Natural killer cell (primary cell): ENCODE results near the gene INAVA. TPM values are rescaled to one million over a fixed set of nuclear protein-coding genes. Genes with fewer than 3 reads are reported as not detected.
"Not testable (repeated sequence)": the region's sequence is repeated elsewhere in the genome, so short reads cannot be mapped to it uniquely, and the experiment has no call there.

ENCODE experiments used
- ATAC-seq, 3 donors: fragments of 150-1000 bp in 2 of 3; fragments of 200-7000 bp in 1 of 3; cut with Tn5 transposase; 1 replicate in 1 of 3; 2 replicates in 2 of 3; pipeline ENCODE4 v1.10.0; 2021; ENCODE audit warnings: mild to moderate bottlenecking in 2 of 3, moderate library complexity in 2 of 3
- DNase-seq, 2 donors: peaks; one replicate each; pipeline versions ENCODE4 v3.0.0 to v3.0.0-alpha.2; 2013 to 2021; ENCODE audit warnings: mixed read lengths in 1 of 2
- H3K27ac ChIP-seq: one replicate; pipeline ENCODE4 v1.5.1; 2013; ENCODE audit warnings: mild to moderate bottlenecking, low read length
- H3K27me3 ChIP-seq: one replicate; pipeline ENCODE4 v1.6.1; 2013; ENCODE audit warnings: low read length; ENCODE audit not compliant: control insufficient read depth, insufficient read depth
- H3K36me3 ChIP-seq: one replicate; pipeline ENCODE4 v1.6.1; 2013; ENCODE audit warnings: low read length; ENCODE audit not compliant: control insufficient read depth, insufficient read depth
- H3K4me1 ChIP-seq: one replicate; pipeline ENCODE4 v1.6.1; 2013; ENCODE audit warnings: low read length; ENCODE audit not compliant: control insufficient read depth, insufficient read depth
- H3K4me3 ChIP-seq: one replicate; pipeline ENCODE4 v1.5.1; 2013; ENCODE audit warnings: low read length
- H3K9me3 ChIP-seq: one replicate; pipeline ENCODE4 v1.6.1; 2013; ENCODE audit warnings: low read length; ENCODE audit not compliant: control insufficient read depth, insufficient read depth
- H3K27ac Mint-ChIP-seq, 2 donors: one replicate each; pipeline ENCODE4 v1.8.0; 2022; ENCODE audit warnings: mild to moderate bottlenecking in 2 of 2, mixed read lengths in 2 of 2, moderate library complexity in 1 of 2
- H3K27me3 Mint-ChIP-seq, 2 donors: one replicate each; pipeline ENCODE4 v1.8.0; 2022; ENCODE audit warnings: low read depth in 2 of 2, mixed read lengths in 2 of 2
- H3K36me3 Mint-ChIP-seq: one replicate; pipeline ENCODE4 v1.8.0; 2022; ENCODE audit warnings: mixed read lengths
- H3K4me1 Mint-ChIP-seq, 2 donors: one replicate each; pipeline ENCODE4 v1.8.0; 2022; ENCODE audit warnings: mixed read lengths in 2 of 2
- H3K4me3 Mint-ChIP-seq: one replicate; pipeline ENCODE4 v1.8.0; 2022; ENCODE audit warnings: mild to moderate bottlenecking, moderate library complexity, mixed read lengths
- H3K9me3 Mint-ChIP-seq, 2 donors: one replicate each; pipeline ENCODE4 v1.8.0; 2022; ENCODE audit warnings: mixed read lengths in 2 of 2
- whole genome bisulfite sequencing: methylation state at CpG from one replicate; pipeline ENCODE4 v1.1.7; 2013; ENCODE audit warnings: missing lambda C conversion rate; ENCODE audit not compliant: insufficient coverage; 5-methylcytosine and 5-hydroxymethylcytosine counted together
- intact Hi-C: fragments of 100-400 bp; cut with micrococcal nuclease; formaldehyde crosslinking; loops from one replicate; pipeline ENCODE4 v1.14.2; 2022
- total RNA-seq, 4 donors: library from RNA; stranded (reverse); fragments of 120-200 nt in 1 of 4; gene quantifications; one replicate each; pipeline versions ENCODE4 v1.2.3 to v1.2.4, GENCODE V29; 2013 to 2022
- TF ChIP-seq, protein P1 (sequence below): fragments of 200-600 bp; IDR thresholded peaks from one replicate; pipeline ENCODE4 v1.8.0; 2022; ENCODE audit warnings: antibody characterized with exemption

INAVA gene
- total RNA-seq, 3 donors from 2014 or later (not counting 1 experiment from before 2014, with no cell fraction given): 0.13 to 0.18 TPM; not detected in 1

DNA sequence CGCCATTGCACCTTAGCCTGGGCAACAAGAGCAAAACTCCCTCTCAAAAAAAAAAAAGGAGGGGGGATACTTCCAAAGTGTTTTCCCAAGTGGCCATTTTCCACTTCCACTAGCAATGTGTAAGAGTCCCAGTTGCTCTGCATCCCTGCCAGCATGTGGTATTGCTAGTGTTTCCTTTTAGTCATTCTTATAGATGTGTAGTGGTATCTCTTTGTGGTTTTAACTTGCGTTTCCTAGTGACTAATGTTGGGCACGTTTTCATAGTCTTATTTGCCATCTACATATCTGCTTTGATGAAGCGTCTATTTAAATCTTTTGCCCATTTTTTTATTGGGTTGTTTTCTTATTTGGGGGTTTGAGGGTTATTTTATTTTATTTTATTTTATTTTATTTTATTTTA, 31.1 kb downstream of the INAVA start:
- 33% methylated on average over 3 of the region's 4 CpGs for WGBS

DNA sequence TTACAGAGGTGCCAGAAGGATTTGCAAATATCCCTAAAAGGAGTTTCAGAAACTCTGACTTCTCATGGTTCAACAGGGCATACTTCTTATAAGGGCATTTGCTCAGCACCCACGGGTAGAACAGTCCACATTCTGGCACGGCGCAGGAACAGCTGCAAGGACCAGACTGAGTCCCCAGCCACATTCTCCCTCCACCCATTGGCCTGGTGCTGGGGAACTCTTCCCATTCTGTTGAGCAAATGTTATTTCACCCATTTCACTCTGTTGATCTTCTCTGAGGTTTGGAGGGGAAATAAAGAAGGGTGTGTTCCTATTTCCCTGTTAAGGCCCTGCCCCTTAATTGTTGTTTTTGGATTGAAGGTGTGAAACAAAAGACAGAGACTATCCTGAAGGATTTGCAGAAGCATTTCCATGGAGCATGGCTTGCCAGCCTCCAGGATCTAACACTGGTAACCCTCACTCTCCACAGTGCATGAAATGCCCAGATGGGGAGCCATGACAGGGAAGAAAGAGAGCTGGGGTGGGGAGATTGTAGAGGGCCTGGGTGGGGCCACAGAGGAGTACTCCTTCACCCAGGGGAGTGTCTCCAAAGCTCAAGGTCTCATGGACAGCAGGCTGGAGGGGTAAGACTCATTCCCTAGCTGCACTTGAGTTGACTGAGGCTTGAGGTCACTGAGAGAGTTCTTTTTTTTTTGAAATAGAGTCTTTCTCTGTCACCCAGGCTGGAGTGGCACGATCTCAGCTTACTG, 35.0 kb downstream of the INAVA start:
- Mint-ChIP-seq H3K27ac (no peak overlapping the region), H3K9me3 (no peaks in the 10 kb centered on the region), H3K27me3 (peaks cover 0 to 2% of the 10 kb centered on the region in 2 donors), H3K36me3 (no peaks in the 10 kb centered on the region), H3K4me3 (no peak overlapping the region), H3K4me1 (peaks cover 7 to 11% of the 10 kb centered on the region in 2 donors)
- H3K36me3 ChIP-seq: no peaks in the 10 kb centered on the region
- no peaks in the 10 kb centered on the region for H3K9me3 ChIP-seq
- H3K27ac ChIP-seq: no peak overlapping the region
- no peak overlapping the region for H3K4me3 ChIP-seq
- no peak for DNase-seq
- TF ChIP-seq, protein P1, sequence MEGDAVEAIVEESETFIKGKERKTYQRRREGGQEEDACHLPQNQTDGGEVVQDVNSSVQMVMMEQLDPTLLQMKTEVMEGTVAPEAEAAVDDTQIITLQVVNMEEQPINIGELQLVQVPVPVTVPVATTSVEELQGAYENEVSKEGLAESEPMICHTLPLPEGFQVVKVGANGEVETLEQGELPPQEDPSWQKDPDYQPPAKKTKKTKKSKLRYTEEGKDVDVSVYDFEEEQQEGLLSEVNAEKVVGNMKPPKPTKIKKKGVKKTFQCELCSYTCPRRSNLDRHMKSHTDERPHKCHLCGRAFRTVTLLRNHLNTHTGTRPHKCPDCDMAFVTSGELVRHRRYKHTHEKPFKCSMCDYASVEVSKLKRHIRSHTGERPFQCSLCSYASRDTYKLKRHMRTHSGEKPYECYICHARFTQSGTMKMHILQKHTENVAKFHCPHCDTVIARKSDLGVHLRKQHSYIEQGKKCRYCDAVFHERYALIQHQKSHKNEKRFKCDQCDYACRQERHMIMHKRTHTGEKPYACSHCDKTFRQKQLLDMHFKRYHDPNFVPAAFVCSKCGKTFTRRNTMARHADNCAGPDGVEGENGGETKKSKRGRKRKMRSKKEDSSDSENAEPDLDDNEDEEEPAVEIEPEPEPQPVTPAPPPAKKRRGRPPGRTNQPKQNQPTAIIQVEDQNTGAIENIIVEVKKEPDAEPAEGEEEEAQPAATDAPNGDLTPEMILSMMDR: no peak
- WGBS: 90% methylated on average over 4 of the region's 4 CpGs
- intact Hi-C loops: no loop called here
- no peak for ATAC-seq
- no peaks in the 10 kb centered on the region for H3K4me1 ChIP-seq
- no peaks in the 10 kb centered on the region for H3K27me3 ChIP-seq

More for the DNA sequence above, 31.1 kb downstream of the INAVA start:
- no peak overlapping the region for H3K4me3 Mint-ChIP-seq
- H3K36me3 Mint-ChIP-seq: no peaks in the 10 kb centered on the region
- peaks cover 0 to under 1% of the 10 kb centered on the region in 2 donors for H3K27me3 Mint-ChIP-seq
- Histone ChIP-seq H3K4me3 (no peak overlapping the region), H3K9me3 (no peaks in the 10 kb centered on the region), H3K36me3 (no peaks in the 10 kb centered on the region), H3K27ac (no peak overlapping the region), H3K27me3 (no peaks in the 10 kb centered on the region), H3K4me1 (no peaks in the 10 kb centered on the region)
- ATAC-seq (peak in 2 of 3 donors; percentile 29 to 32), DNase-seq (no peak)
- H3K27ac Mint-ChIP-seq: no peak overlapping the region
- intact Hi-C loops: no loop called here
- TF ChIP-seq, protein P1: no peak
- peaks cover 7 to 11% of the 10 kb centered on the region in 2 donors for H3K4me1 Mint-ChIP-seq
- no peaks in the 10 kb centered on the region for H3K9me3 Mint-ChIP-seq

DNA sequence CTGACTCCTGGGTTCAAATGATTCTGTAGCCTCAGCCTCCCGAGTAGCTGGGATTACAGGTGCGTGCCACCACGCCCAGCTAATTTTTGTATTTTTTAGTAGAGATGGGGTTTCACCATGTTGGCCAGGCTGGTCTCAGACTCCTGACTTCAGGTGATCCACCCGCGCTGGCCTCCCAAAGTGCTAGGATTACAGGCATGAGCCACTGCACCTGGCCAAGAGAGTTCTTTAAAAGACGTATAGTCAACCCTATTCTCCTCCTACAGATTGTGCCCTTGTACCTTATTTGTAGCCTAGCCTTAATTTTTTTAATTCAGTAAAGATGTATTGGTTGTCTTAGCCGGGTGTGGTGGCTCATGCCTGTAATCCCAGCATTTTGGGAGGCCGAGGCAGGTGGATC, 35.6 kb downstream of the INAVA start:
- WGBS: 98% methylated on average over 4 of the region's 8 CpGs
- intact Hi-C loops, H3K9me3 ChIP-seq, H3K27me3 Mint-ChIP-seq, H3K27me3 ChIP-seq, H3K9me3 Mint-ChIP-seq, ATAC-seq, H3K27ac Mint-ChIP-seq, H3K36me3 Mint-ChIP-seq, DNase-seq, H3K4me3 ChIP-seq, H3K27ac ChIP-seq, H3K4me3 Mint-ChIP-seq, H3K36me3 ChIP-seq, H3K4me1 ChIP-seq: not testable (repeated sequence)
- peaks cover 7 to 11% of the 10 kb centered on the region in 2 donors for H3K4me1 Mint-ChIP-seq

DNA sequence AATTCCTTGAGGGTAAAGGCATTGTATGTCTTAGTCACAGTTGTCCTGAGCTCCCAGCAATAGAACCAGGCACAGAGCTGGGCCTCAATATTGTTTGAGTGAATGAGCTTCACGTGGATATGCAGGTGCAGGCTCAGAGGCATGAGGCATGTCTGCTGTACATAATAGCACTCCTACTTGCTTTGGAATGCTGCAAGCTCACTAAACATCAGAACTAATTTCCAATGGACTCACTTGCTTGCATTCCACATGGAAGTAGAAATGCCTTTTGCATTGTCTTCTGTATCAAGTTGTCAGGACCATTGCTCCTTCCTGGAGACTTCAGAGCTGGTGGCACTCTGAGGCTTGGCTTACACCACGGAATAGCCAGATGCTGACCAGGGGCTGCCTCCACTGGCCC, 37.1 kb downstream of the INAVA start:
- Mint-ChIP-seq H3K36me3 (no peaks in the 10 kb centered on the region), H3K27me3 (peaks cover 0 to 2% of the 10 kb centered on the region in 2 donors), H3K27ac (no peak overlapping the region), H3K4me3 (no peak overlapping the region), H3K9me3 (no peaks in the 10 kb centered on the region), H3K4me1 (peaks cover 6 to 7% of the 10 kb centered on the region in 2 donors)
- Histone ChIP-seq H3K4me1 (no peaks in the 10 kb centered on the region), H3K4me3 (no peak overlapping the region), H3K36me3 (no peaks in the 10 kb centered on the region), H3K27ac (no peak overlapping the region), H3K9me3 (no peaks in the 10 kb centered on the region), H3K27me3 (no peaks in the 10 kb centered on the region)
- WGBS: 93% methylated on average over 2 of the region's 2 CpGs
- ATAC-seq (no peak), DNase-seq (no peak)
- intact Hi-C loops: no loop called here
- TF ChIP-seq, protein P1: no peak
